Measurements from ENCODE around the gene TRPM3.

TRPM3 gene

GRCh38 chr9:70553707-70554673 lies 567.4 kb downstream of the TRPM3 start:
- Histone ChIP-seq H3K27me3 (ENCODE audit: control insufficient read depth in 1 of 2, insufficient read depth in 2 of 2, low read length in 2 of 2) (no peaks in the 10 kb centered on the region), H3K9me3 (ENCODE audit: control insufficient read depth in 1 of 2, low read length in 2 of 2) (no peaks in the 10 kb centered on the region), H3K27ac (ENCODE audit: low read depth, low read length) (no peak overlapping the region), H3K4me1 (ENCODE audit: control insufficient read depth in 1 of 2, insufficient read depth in 2 of 2, low read length in 2 of 2) (peaks cover 5 to 11% of the 10 kb centered on the region in 2 donors), H3K9ac (ENCODE audit: low read depth in 1 of 2, low read length in 2 of 2) (no peak overlapping the region), H3K4me3 (ENCODE audit: low read depth in 1 of 2, low read length in 2 of 2) (no peak overlapping the region), H3K36me3 (ENCODE audit: control insufficient read depth in 1 of 2, insufficient read depth in 2 of 2, low read length in 2 of 2) (no peaks in the 10 kb centered on the region)

GRCh38 chr9:70552561-70552960 lies 568.9 kb downstream of the TRPM3 start:
- no peaks in the 10 kb centered on the region for H3K27me3 ChIP-seq (ENCODE audit: control insufficient read depth in 1 of 2, insufficient read depth in 2 of 2, low read length in 2 of 2)
- no peak overlapping the region for H3K4me3 ChIP-seq (ENCODE audit: low read depth in 1 of 2, low read length in 2 of 2)
- H3K36me3 ChIP-seq (ENCODE audit: control insufficient read depth in 1 of 2, insufficient read depth in 2 of 2, low read length in 2 of 2), result no peaks in the 10 kb centered on the region
- no peaks in the 10 kb centered on the region for H3K9me3 ChIP-seq (ENCODE audit: control insufficient read depth in 1 of 2, low read length in 2 of 2)
- H3K27ac ChIP-seq (ENCODE audit: low read depth, low read length), result no peak overlapping the region
- H3K9ac ChIP-seq (ENCODE audit: low read depth in 1 of 2, low read length in 2 of 2), result no peak overlapping the region
- H3K4me1 ChIP-seq (ENCODE audit: control insufficient read depth in 1 of 2, insufficient read depth in 2 of 2, low read length in 2 of 2), result peaks cover 5 to 8% of the 10 kb centered on the region in 2 donors

DNA sequence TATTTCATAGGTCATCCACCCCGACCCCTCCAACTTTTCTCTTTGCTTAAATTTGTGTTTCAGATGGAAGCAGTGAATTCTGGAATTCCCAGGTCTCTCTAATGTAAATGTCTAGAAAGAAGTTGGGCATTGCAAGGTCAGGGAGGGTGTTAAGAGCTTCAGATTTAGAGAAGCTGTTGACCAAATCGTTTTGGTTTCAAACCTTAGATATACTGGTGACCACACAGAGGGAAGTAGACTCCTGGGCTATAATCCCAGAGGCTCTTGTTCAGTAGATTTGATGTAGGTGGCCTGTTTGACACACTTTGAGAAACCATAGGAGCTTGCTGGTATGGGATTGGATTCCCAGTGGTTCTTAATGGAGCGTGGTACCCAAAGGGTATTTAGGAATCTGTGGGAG lies 569.6 kb downstream of the TRPM3 start:
- H3K27me3 ChIP-seq (ENCODE audit: control insufficient read depth in 1 of 2, insufficient read depth in 2 of 2, low read length in 2 of 2), result no peaks in the 10 kb centered on the region
- no peak overlapping the region for H3K9ac ChIP-seq (ENCODE audit: low read depth in 1 of 2, low read length in 2 of 2)
- H3K36me3 ChIP-seq (ENCODE audit: control insufficient read depth in 1 of 2, insufficient read depth in 2 of 2, low read length in 2 of 2), result no peaks in the 10 kb centered on the region

GRCh38 chr9:70551396-70551795 lies 570.0 kb downstream of the TRPM3 start:
- Histone ChIP-seq H3K27ac (ENCODE audit: low read depth, low read length) (no peak overlapping the region), H3K9me3 (ENCODE audit: control insufficient read depth in 1 of 2, low read length in 2 of 2) (no peaks in the 10 kb centered on the region)

More for the DNA sequence above, 569.6 kb downstream of the TRPM3 start:
- no peaks in the 10 kb centered on the region for H3K9me3 ChIP-seq (ENCODE audit: control insufficient read depth in 1 of 2, low read length in 2 of 2)
- H3K4me3 ChIP-seq (ENCODE audit: low read depth in 1 of 2, low read length in 2 of 2), result no peak overlapping the region
- no peak overlapping the region for H3K27ac ChIP-seq (ENCODE audit: low read depth, low read length)
- H3K4me1 ChIP-seq (ENCODE audit: control insufficient read depth in 1 of 2, insufficient read depth in 2 of 2, low read length in 2 of 2), result peaks cover under 1 to 5% of the 10 kb centered on the region in 2 donors

DNA sequence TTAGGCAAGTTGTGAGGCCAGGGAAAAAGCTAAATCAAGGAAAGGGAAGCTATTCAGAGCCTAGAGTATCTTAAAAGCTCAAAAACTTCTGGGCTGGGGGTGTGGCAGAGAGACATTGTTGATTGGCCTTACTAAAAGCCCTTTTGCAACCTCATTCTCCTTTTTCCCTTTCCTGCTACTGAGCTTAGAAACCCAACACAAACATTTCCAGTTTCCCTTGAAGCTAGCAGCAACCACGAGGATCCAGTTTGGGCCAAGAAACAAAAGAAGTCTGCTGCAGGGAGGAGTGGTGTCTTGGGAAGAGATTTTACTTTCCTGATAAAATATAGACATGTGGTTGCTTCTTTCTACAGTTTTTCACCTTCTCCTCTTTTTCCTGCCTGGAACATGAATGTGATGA lies 571.5 kb downstream of the TRPM3 start:
- H3K4me1 ChIP-seq (ENCODE audit: control insufficient read depth in 1 of 2, insufficient read depth in 2 of 2, low read length in 2 of 2), result peaks cover 0 to 4% of the 10 kb centered on the region in 2 donors
- H3K27ac ChIP-seq (ENCODE audit: low read depth, low read length), result no peak overlapping the region
- no peak overlapping the region for H3K4me3 ChIP-seq (ENCODE audit: low read depth in 1 of 2, low read length in 2 of 2)
- no peaks in the 10 kb centered on the region for H3K9me3 ChIP-seq (ENCODE audit: control insufficient read depth in 1 of 2, low read length in 2 of 2)
- H3K9ac ChIP-seq (ENCODE audit: low read depth in 1 of 2, low read length in 2 of 2), result no peak overlapping the region
- H3K27me3 ChIP-seq (ENCODE audit: control insufficient read depth in 1 of 2, insufficient read depth in 2 of 2, low read length in 2 of 2), result no peaks in the 10 kb centered on the region
- H3K36me3 ChIP-seq (ENCODE audit: control insufficient read depth in 1 of 2, insufficient read depth in 2 of 2, low read length in 2 of 2), result no peaks in the 10 kb centered on the region

More at GRCh38 chr9:70551396-70551795, 570.0 kb downstream of the TRPM3 start:
- Histone ChIP-seq H3K36me3 (ENCODE audit: control insufficient read depth in 1 of 2, insufficient read depth in 2 of 2, low read length in 2 of 2) (no peaks in the 10 kb centered on the region), H3K27me3 (ENCODE audit: control insufficient read depth in 1 of 2, insufficient read depth in 2 of 2, low read length in 2 of 2) (no peaks in the 10 kb centered on the region), H3K9ac (ENCODE audit: low read depth in 1 of 2, low read length in 2 of 2) (no peak overlapping the region), H3K4me1 (ENCODE audit: control insufficient read depth in 1 of 2, insufficient read depth in 2 of 2, low read length in 2 of 2) (peaks cover 0 to 5% of the 10 kb centered on the region in 2 donors), H3K4me3 (ENCODE audit: low read depth in 1 of 2, low read length in 2 of 2) (no peak overlapping the region)

DNA sequence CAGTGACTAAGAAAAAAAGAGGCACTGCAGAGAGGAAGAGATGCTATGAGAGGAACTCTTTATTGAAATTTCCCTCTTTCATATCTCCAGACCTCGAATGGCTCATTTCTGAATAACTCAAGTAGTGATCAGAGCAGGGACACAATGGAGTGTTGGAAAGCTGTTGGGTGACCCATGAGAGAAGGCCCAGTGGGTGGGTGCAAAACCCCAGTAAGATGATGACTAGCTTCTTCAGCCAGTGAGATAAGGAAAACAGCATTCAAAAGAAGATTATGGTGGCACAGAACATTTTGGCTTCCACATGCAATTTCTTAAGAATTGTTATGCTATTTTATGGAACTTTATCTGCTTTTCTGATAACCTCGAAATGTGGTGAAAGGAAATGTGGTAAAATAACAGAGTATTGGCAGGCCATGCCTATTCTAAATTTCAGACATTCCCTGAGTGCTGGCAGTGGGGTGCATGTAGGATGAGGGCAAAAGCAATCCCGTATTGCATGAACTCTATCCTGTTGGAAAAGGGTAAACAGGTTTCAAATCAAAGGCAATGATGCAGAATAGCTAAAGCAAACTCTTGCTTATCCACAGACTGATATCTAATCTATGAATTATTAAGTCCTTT lies 579.0 kb downstream of the TRPM3 start:
- Histone ChIP-seq H3K27ac (ENCODE audit: low read depth, low read length) (no peak overlapping the region), H3K36me3 (ENCODE audit: control insufficient read depth in 1 of 2, insufficient read depth in 2 of 2, low read length in 2 of 2) (no peaks in the 10 kb centered on the region), H3K9me3 (ENCODE audit: control insufficient read depth in 1 of 2, low read length in 2 of 2) (no peaks in the 10 kb centered on the region)

DNA sequence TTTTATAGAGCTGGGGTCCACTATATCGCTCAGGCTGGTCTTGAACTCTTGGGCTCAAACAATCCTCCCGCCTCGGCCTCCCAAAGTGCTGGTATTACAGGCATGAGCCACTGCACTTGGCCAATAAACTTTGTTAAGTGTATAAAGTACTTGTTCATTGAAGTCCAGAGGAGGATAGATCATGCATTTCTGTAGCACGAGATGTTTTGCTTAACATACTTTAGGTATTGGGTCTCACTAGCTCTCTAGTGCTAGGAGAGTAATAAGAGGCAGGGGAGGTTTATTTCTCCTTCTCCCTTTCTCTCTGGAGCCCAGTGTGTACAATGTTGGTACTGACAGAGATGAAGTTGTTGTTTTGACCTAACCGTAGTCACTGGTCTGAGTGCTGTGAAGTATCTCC lies 581.4 kb downstream of the TRPM3 start:
- H3K9ac ChIP-seq (ENCODE audit: low read depth in 1 of 2, low read length in 2 of 2), result no peak overlapping the region
- H3K36me3 ChIP-seq (ENCODE audit: control insufficient read depth in 1 of 2, insufficient read depth in 2 of 2, low read length in 2 of 2), result no peaks in the 10 kb centered on the region
- no peaks in the 10 kb centered on the region for H3K27me3 ChIP-seq (ENCODE audit: control insufficient read depth in 1 of 2, insufficient read depth in 2 of 2, low read length in 2 of 2)
- H3K27ac ChIP-seq (ENCODE audit: low read depth, low read length), result no peak overlapping the region
- H3K9me3 ChIP-seq (ENCODE audit: control insufficient read depth in 1 of 2, low read length in 2 of 2), result no peaks in the 10 kb centered on the region
- peaks cover 5 to 7% of the 10 kb centered on the region in 2 donors for H3K4me1 ChIP-seq (ENCODE audit: control insufficient read depth in 1 of 2, insufficient read depth in 2 of 2, low read length in 2 of 2)
- no peak overlapping the region for H3K4me3 ChIP-seq (ENCODE audit: low read depth in 1 of 2, low read length in 2 of 2)

More for the DNA sequence above, 579.0 kb downstream of the TRPM3 start:
- H3K4me1 ChIP-seq (ENCODE audit: control insufficient read depth in 1 of 2, insufficient read depth in 2 of 2, low read length in 2 of 2), result peaks cover 5 to 7% of the 10 kb centered on the region in 2 donors
- no peak overlapping the region for H3K4me3 ChIP-seq (ENCODE audit: low read depth in 1 of 2, low read length in 2 of 2)
- no peak overlapping the region for H3K9ac ChIP-seq (ENCODE audit: low read depth in 1 of 2, low read length in 2 of 2)
- H3K27me3 ChIP-seq (ENCODE audit: control insufficient read depth in 1 of 2, insufficient read depth in 2 of 2, low read length in 2 of 2), result no peaks in the 10 kb centered on the region

GRCh38 chr9:70539526-70539925 lies 581.9 kb downstream of the TRPM3 start:
- Histone ChIP-seq H3K36me3 (ENCODE audit: control insufficient read depth in 1 of 2, insufficient read depth in 2 of 2, low read length in 2 of 2) (no peaks in the 10 kb centered on the region), H3K4me1 (ENCODE audit: control insufficient read depth in 1 of 2, insufficient read depth in 2 of 2, low read length in 2 of 2) (peaks cover 5 to 7% of the 10 kb centered on the region in 2 donors), H3K27ac (ENCODE audit: low read depth, low read length) (no peak overlapping the region), H3K9ac (ENCODE audit: low read depth in 1 of 2, low read length in 2 of 2) (no peak overlapping the region), H3K4me3 (ENCODE audit: low read depth in 1 of 2, low read length in 2 of 2) (no peak overlapping the region), H3K9me3 (ENCODE audit: control insufficient read depth in 1 of 2, low read length in 2 of 2) (no peaks in the 10 kb centered on the region), H3K27me3 (ENCODE audit: control insufficient read depth in 1 of 2, insufficient read depth in 2 of 2, low read length in 2 of 2) (no peaks in the 10 kb centered on the region)

- Histone ChIP-seq H3K9ac (ENCODE audit: low read depth in 1 of 2, low read length in 2 of 2) (no peak overlapping the region), H3K27ac (ENCODE audit: low read depth, low read length) (no peak overlapping the region), H3K27me3 (ENCODE audit: control insufficient read depth in 1 of 2, insufficient read depth in 2 of 2, low read length in 2 of 2) (no peaks in the 10 kb centered on the region)
These were observed 582.4 kb downstream of the TRPM3 start for GRCh38 chr9:70539001-70539400.

GRCh38 chr9:70537084-70537483 lies 584.3 kb downstream of the TRPM3 start:
- H3K9me3 ChIP-seq (ENCODE audit: control insufficient read depth in 1 of 2, low read length in 2 of 2), result no peaks in the 10 kb centered on the region
- H3K4me1 ChIP-seq (ENCODE audit: control insufficient read depth in 1 of 2, insufficient read depth in 2 of 2, low read length in 2 of 2), result peaks cover 0 to 5% of the 10 kb centered on the region in 2 donors
- no peak overlapping the region for H3K27ac ChIP-seq (ENCODE audit: low read depth, low read length)
- H3K9ac ChIP-seq (ENCODE audit: low read depth in 1 of 2, low read length in 2 of 2), result no peak overlapping the region
- no peaks in the 10 kb centered on the region for H3K27me3 ChIP-seq (ENCODE audit: control insufficient read depth in 1 of 2, insufficient read depth in 2 of 2, low read length in 2 of 2)
- no peak overlapping the region for H3K4me3 ChIP-seq (ENCODE audit: low read depth in 1 of 2, low read length in 2 of 2)
- H3K36me3 ChIP-seq (ENCODE audit: control insufficient read depth in 1 of 2, insufficient read depth in 2 of 2, low read length in 2 of 2), result no peaks in the 10 kb centered on the region

More at GRCh38 chr9:70539001-70539400, 582.4 kb downstream of the TRPM3 start:
- Histone ChIP-seq H3K4me3 (ENCODE audit: low read depth in 1 of 2, low read length in 2 of 2) (no peak overlapping the region), H3K9me3 (ENCODE audit: control insufficient read depth in 1 of 2, low read length in 2 of 2) (no peaks in the 10 kb centered on the region), H3K36me3 (ENCODE audit: control insufficient read depth in 1 of 2, insufficient read depth in 2 of 2, low read length in 2 of 2) (no peaks in the 10 kb centered on the region), H3K4me1 (ENCODE audit: control insufficient read depth in 1 of 2, insufficient read depth in 2 of 2, low read length in 2 of 2) (peaks cover 5 to 7% of the 10 kb centered on the region in 2 donors)

All from duodenal mucosa (tissue), 2 donors.